Fibroblast of lung (primary cell): ENCODE data around the gene CHAD.

Experiments used
- CTCF ChIP-seq, 2 donors: IDR thresholded peaks in 1 of 2; conservative IDR thresholded peaks in 1 of 2; 1 replicate in 1 of 2; 2 replicates in 1 of 2; pipeline ENCODE4 v1.5.1; 2011 to 2012; ENCODE audit warnings: low read length in 2 of 2, control low read depth in 1 of 2, inconsistent platforms in 1 of 2, low read depth in 1 of 2, mild to moderate bottlenecking in 1 of 2
- EZH2 ChIP-seq: IDR thresholded peaks from 2 replicates; pipeline ENCODE4 v1.5.1; 2012; ENCODE audit warnings: low read length, control low read depth, mild to moderate bottlenecking; ENCODE audit errors: missing control alignments

GRCh38 chr17:50421308-50422051 lies 47.2 kb downstream of the CHAD start:
- TF ChIP-seq CTCF (conservative IDR thresholded peaks at IDR 0.05 in 1 of 2, IDR thresholded peaks at IDR 0.05 in 1 of 2; ENCODE audit: low read depth in 1 of 2, low read length in 2 of 2), result no peak
- no peak for TF ChIP-seq EZH2
